K562 treated with DMSO at 1 percent for 48 hours (cell line): ENCODE results near the gene THRSP. TPM values are rescaled to one million over a fixed set of nuclear protein-coding genes. Genes with fewer than 3 reads are reported as not detected.

ENCODE experiments used
- total RNA-seq: library from RNA; unstranded; fragments of 300-600 nt; gene quantifications from 2 replicates; pipeline ENCODE4 v1.2.3, GENCODE V29; 2022; ENCODE audit warnings: low replicate concordance; ENCODE audit errors: extremely low read depth

Gene THRSP
- total RNA-seq = not detected in 2 replicates

GRCh38 chr11:78063440-78064181 lies at the start of gene THRSP:
Gene THRSP, plus strand, starts transcription at chr11:78063861. Its CDS starts 21 bp downstream, at chr11:78063882.

GRCh38 chr11:78022397-78023396 lies 41.0 kb upstream of the THRSP start, which contains the start of gene KCTD14:
Gene KCTD14, minus strand, starts transcription at chr11:78023276. Its CDS starts 27 bp downstream, at chr11:78023249.

GRCh38 chr11:78079232-78080083 lies 15.8 kb downstream of the THRSP start, which contains the start of gene NDUFC2:
Gene NDUFC2, minus strand, starts transcription at chr11:78079862. Its CDS starts 118 bp downstream, at chr11:78079744.

Other genes with a start within 250 kb of the THRSP start
- not detected in 2 replicates for gene RSF1, start 243.1 kb upstream of the THRSP start, total RNA-seq
- not detected in 2 replicates for gene AAMDC, start 242.7 kb upstream of the THRSP start, total RNA-seq
- gene INTS4, start 69.2 kb upstream of the THRSP start, total RNA-seq = not detected in 2 replicates
- not detected in 2 replicates for gene KCTD14, start 40.6 kb upstream of the THRSP start, total RNA-seq
- gene NDUFC2, start 16.0 kb downstream of the THRSP start, total RNA-seq = not detected in 2 replicates
- gene ALG8, start 75.8 kb downstream of the THRSP start, total RNA-seq = not detected in 2 replicates
- gene KCTD21, start 124.8 kb downstream of the THRSP start, total RNA-seq = not detected in 2 replicates
- not detected in 2 replicates for gene USP35, start 125.1 kb downstream of the THRSP start, total RNA-seq